ENCODE measurements around the gene FAM171A2.

- no peak for TF ChIP-seq POLR2A (IDR thresholded peaks at IDR 0.05)
- peak; percentile 69 to 86 (median 74) for TF ChIP-seq CTCF (IDR thresholded peaks at IDR 0.05)
Measured at GRCh38 chr17:44350733-44351226, 12.9 kb downstream of the FAM171A2 start.

Data from Peyer's patch (tissue), 4 donors.